AG10803 (cell line): ENCODE measurements around the gene MFF.

Source experiments
- DNase-seq: peaks from one replicate; pipeline ENCODE4 v3.0.0; 2010; ENCODE audit warnings: low read depth
- H3K4me3 ChIP-seq: 2 replicates; pipeline ENCODE4 v1.5.1; 2011; ENCODE audit warnings: mild to moderate bottlenecking, low read length, control low read depth
- TF ChIP-seq, protein P1 (sequence below): conservative IDR thresholded peaks from 2 replicates; pipeline ENCODE4 v1.5.1; 2011; ENCODE audit warnings: mild to moderate bottlenecking, low read length, control low read depth, inconsistent platforms

The MFF gene

DNA sequence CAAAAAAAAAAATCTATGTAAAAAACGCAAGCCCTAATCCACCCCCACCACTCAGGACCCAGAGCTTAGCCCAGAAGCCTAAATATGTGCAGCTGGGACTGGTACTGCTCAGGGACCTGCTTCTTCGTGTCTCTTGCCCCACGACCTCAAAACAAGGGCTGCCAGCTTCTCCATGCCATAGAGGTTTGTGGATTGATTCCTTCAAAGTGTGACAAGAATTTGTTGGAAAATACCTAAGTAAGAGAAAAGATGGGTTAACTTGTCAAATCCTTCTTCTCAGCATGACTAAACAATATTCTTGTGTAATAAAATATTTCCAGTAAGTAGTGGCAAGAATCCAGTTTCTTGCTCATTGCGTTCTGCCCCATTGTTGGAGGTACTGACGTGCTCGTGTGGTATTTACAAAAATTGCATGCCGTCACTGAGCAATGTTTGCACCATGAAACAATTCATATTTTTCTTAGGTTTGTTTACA is 63.5 kb downstream of the MFF start:
- TF ChIP-seq, protein P1, sequence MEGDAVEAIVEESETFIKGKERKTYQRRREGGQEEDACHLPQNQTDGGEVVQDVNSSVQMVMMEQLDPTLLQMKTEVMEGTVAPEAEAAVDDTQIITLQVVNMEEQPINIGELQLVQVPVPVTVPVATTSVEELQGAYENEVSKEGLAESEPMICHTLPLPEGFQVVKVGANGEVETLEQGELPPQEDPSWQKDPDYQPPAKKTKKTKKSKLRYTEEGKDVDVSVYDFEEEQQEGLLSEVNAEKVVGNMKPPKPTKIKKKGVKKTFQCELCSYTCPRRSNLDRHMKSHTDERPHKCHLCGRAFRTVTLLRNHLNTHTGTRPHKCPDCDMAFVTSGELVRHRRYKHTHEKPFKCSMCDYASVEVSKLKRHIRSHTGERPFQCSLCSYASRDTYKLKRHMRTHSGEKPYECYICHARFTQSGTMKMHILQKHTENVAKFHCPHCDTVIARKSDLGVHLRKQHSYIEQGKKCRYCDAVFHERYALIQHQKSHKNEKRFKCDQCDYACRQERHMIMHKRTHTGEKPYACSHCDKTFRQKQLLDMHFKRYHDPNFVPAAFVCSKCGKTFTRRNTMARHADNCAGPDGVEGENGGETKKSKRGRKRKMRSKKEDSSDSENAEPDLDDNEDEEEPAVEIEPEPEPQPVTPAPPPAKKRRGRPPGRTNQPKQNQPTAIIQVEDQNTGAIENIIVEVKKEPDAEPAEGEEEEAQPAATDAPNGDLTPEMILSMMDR = no peak
- DNase-seq = peak; percentile 96
- H3K4me3 ChIP-seq = no peak overlapping the region

GRCh38 chr2:227389231-227389630 is 64.2 kb downstream of the MFF start:
- DNase-seq = no peak
- H3K4me3 ChIP-seq = no peak overlapping the region
- TF ChIP-seq, protein P1 = no peak

- no peak overlapping the region for H3K4me3 ChIP-seq
- DNase-seq = no peak
- TF ChIP-seq, protein P1 = no peak
These were observed 64.6 kb downstream of the MFF start for GRCh38 chr2:227389661-227390060.

- TF ChIP-seq, protein P1 = no peak
These were observed 65.6 kb downstream of the MFF start for GRCh38 chr2:227390468-227391256.

GRCh38 chr2:227394401-227394800 is 69.3 kb downstream of the MFF start:
- H3K4me3 ChIP-seq = no peak overlapping the region
- TF ChIP-seq, protein P1 = no peak
- DNase-seq = no peak

More at GRCh38 chr2:227390468-227391256, 65.6 kb downstream of the MFF start:
- H3K4me3 ChIP-seq = no peak overlapping the region
- no peak for DNase-seq

- no peak for DNase-seq
- TF ChIP-seq, protein P1 = no peak
- no peak overlapping the region for H3K4me3 ChIP-seq
These were observed 70.5 kb downstream of the MFF start for GRCh38 chr2:227395556-227395955.

DNA sequence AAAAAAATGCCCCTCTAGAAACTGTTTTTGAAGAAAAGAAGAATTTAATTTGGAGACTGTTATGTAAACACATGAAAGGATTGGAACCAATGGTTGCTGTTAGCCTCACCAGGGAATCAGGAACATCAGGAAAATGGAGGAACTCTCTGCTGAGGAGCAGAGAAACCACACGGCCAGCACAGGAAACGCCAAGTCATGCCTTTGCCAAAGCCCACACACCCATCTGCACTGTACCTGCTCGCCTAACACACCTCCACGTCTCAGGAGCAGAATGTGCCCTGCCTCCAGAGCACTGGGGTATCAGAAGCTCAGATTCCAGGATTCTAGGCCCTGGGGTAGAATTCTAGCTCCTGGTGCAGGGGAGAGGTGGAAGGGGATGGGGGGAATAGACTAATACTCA is 72.5 kb downstream of the MFF start:
- TF ChIP-seq, protein P1 = no peak
- H3K4me3 ChIP-seq = no peak overlapping the region

More for the DNA sequence above, 72.5 kb downstream of the MFF start:
- no peak for DNase-seq
